Measurements from ENCODE around the gene OR51E1.

The OR51E1 gene

DNA sequence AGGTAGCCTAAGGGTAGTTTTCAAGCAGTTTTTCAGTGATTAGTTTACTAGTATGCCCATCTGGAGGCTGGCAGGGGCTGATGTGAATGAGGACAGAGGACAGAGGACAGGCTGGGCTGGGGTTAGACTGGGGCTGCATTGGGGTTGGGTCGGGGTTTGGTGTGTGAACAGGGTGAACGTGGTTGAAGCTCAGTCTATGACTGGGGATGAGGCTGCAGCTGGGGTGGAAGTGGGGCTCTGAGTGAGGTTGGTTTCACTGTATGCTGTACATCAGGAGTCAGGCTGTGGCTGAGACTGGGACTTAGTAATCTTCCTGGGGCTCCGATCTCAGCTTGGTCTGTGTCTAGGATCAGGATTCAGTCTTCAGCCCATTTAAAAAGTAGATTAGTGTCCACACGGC lies 451 bp downstream of the OR51E1 start:
- no peak for TF ChIP-seq SIN3A (IDR thresholded peaks at IDR 0.05; ENCODE audit: borderline replicate concordance, insufficient read depth, low read length)
- TF ChIP-seq TAF1 (IDR thresholded peaks at IDR 0.05; ENCODE audit: borderline replicate concordance, insufficient read depth, low read length): no peak
- TF ChIP-seq, protein P1, sequence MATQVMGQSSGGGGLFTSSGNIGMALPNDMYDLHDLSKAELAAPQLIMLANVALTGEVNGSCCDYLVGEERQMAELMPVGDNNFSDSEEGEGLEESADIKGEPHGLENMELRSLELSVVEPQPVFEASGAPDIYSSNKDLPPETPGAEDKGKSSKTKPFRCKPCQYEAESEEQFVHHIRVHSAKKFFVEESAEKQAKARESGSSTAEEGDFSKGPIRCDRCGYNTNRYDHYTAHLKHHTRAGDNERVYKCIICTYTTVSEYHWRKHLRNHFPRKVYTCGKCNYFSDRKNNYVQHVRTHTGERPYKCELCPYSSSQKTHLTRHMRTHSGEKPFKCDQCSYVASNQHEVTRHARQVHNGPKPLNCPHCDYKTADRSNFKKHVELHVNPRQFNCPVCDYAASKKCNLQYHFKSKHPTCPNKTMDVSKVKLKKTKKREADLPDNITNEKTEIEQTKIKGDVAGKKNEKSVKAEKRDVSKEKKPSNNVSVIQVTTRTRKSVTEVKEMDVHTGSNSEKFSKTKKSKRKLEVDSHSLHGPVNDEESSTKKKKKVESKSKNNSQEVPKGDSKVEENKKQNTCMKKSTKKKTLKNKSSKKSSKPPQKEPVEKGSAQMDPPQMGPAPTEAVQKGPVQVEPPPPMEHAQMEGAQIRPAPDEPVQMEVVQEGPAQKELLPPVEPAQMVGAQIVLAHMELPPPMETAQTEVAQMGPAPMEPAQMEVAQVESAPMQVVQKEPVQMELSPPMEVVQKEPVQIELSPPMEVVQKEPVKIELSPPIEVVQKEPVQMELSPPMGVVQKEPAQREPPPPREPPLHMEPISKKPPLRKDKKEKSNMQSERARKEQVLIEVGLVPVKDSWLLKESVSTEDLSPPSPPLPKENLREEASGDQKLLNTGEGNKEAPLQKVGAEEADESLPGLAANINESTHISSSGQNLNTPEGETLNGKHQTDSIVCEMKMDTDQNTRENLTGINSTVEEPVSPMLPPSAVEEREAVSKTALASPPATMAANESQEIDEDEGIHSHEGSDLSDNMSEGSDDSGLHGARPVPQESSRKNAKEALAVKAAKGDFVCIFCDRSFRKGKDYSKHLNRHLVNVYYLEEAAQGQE (IDR thresholded peaks at IDR 0.05; ENCODE audit: insufficient read depth in 1 of 2, low read depth in 2 of 2, low read length in 2 of 2): no peak
- TF ChIP-seq FOXP2 (optimal IDR thresholded peaks at IDR 0.05; ENCODE audit: borderline replicate concordance, extremely low read depth, extremely low read length, insufficient read depth): no peak
- TF ChIP-seq POLR2AphosphoS5 (IDR thresholded peaks at IDR 0.05; ENCODE audit: low read depth, low read length): no peak

- TF ChIP-seq FOXP2 (optimal IDR thresholded peaks at IDR 0.05; ENCODE audit: borderline replicate concordance, extremely low read depth, extremely low read length, insufficient read depth) (no peak), SIN3A (IDR thresholded peaks at IDR 0.05; ENCODE audit: borderline replicate concordance, insufficient read depth, low read length) (no peak), TAF1 (IDR thresholded peaks at IDR 0.05; ENCODE audit: borderline replicate concordance, insufficient read depth, low read length) (no peak), POLR2AphosphoS5 (IDR thresholded peaks at IDR 0.05; ENCODE audit: low read depth, low read length) (no peak)
- TF ChIP-seq, protein P1 (IDR thresholded peaks at IDR 0.05; ENCODE audit: insufficient read depth in 1 of 2, low read depth in 2 of 2, low read length in 2 of 2): no peak
Measured at GRCh38 chr11:4645974-4646373, 2.2 kb downstream of the OR51E1 start.

GRCh38 chr11:4647766-4648165 lies 4.0 kb downstream of the OR51E1 start:
- no peak for TF ChIP-seq FOXP2 (optimal IDR thresholded peaks at IDR 0.05; ENCODE audit: borderline replicate concordance, extremely low read depth, extremely low read length, insufficient read depth)
- no peak for TF ChIP-seq TAF1 (IDR thresholded peaks at IDR 0.05; ENCODE audit: borderline replicate concordance, insufficient read depth, low read length)
- no peak for TF ChIP-seq POLR2AphosphoS5 (IDR thresholded peaks at IDR 0.05; ENCODE audit: low read depth, low read length)
- TF ChIP-seq, protein P1 (IDR thresholded peaks at IDR 0.05; ENCODE audit: insufficient read depth in 1 of 2, low read depth in 2 of 2, low read length in 2 of 2): no peak
- no peak for TF ChIP-seq SIN3A (IDR thresholded peaks at IDR 0.05; ENCODE audit: borderline replicate concordance, insufficient read depth, low read length)

DNA sequence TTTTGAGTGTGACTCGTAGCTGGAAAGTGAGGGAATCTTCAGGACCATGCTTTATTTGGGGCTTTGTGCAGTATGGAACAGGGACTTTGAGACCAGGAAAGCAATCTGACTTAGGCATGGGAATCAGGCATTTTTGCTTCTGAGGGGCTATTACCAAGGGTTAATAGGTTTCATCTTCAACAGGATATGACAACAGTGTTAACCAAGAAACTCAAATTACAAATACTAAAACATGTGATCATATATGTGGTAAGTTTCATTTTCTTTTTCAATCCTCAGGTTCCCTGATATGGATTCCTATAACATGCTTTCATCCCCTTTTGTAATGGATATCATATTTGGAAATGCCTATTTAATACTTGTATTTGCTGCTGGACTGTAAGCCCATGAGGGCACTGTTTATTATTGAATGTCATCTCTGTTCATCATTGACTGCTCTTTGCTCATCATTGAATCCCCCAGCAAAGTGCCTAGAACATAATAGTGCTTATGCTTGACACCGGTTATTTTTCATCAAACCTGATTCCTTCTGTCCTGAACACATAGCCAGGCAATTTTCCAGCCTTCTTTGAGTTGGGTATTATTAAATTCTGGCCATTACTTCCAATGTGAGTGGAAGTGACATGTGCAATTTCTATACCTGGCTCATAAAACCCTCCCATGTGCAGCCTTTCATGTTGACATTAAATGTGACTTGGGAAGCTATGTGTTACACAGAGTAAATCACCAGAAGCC lies 11.0 kb downstream of the OR51E1 start:
- TF ChIP-seq POLR2AphosphoS5 (IDR thresholded peaks at IDR 0.05; ENCODE audit: low read depth, low read length): no peak
- TF ChIP-seq TAF1 (IDR thresholded peaks at IDR 0.05; ENCODE audit: borderline replicate concordance, insufficient read depth, low read length): no peak
- TF ChIP-seq, protein P1 (IDR thresholded peaks at IDR 0.05; ENCODE audit: insufficient read depth in 1 of 2, low read depth in 2 of 2, low read length in 2 of 2): no peak
- TF ChIP-seq FOXP2 (optimal IDR thresholded peaks at IDR 0.05; ENCODE audit: borderline replicate concordance, extremely low read depth, extremely low read length, insufficient read depth): no peak
- no peak for TF ChIP-seq SIN3A (IDR thresholded peaks at IDR 0.05; ENCODE audit: borderline replicate concordance, insufficient read depth, low read length)
